ENCODE results near the gene RGPD4.

The RGPD4 gene

DNA sequence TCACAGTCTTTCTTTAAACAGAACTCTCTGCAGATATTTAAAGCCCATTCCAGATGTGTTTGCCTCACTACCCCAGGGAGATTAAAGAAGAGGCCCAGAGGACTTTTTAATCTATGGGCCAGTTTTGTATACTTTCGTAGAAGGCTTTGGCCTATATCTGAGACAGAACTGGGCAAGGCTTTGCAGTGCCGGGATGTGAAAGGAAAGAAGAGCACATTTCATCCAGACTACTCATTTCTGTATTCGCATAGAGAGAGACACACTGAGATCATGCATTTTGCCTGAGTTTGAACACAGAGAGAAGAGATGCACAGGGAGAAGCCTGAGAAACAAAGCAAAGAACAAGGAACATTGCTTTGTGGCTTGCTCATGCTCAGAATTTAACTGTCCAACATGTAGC is 104.7 kb downstream of the RGPD4 start:
- DNase-seq (ENCODE audit: low spot score), result no peak

DNA sequence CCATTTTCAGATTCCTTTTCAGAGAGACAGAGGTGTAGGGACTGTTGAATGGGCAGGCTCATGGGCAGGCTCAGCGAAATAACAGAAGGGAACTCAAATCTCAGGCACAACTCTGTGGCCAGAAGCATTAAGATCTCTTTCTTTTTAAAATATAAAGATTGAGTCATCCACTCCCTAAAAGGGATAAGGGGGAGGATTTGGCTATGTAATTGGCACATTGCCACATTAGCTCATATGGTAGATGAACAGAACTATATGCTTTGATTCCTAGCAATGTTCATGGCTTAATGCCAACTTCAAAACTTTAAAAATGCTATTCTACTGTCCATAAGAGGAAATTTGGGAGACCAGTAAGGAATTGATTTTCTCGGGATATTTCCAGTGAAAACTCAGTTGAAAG is 105.8 kb downstream of the RGPD4 start:
- no peak for DNase-seq (ENCODE audit: low spot score)

DNA sequence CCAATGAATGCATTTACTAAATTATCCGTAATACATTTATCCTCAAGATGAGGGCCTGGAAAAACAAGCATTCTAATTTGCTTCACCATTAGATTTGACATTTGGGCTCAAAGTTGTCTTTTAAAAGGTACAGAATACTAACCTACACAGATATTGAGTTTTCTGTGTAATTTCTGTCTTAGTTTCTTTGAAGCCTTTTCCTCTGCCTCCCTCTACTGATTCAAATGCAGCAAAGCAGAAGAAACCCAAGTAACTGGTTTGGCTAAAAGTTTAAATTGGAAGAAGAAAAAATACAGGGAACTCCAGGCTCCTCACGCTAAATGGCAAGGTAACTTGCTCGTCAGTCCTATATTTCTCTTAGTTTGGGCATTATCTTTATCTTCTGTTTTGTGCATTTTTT is 106.3 kb downstream of the RGPD4 start:
- DNase-seq (ENCODE audit: low spot score), result peak; percentile 9

DNA sequence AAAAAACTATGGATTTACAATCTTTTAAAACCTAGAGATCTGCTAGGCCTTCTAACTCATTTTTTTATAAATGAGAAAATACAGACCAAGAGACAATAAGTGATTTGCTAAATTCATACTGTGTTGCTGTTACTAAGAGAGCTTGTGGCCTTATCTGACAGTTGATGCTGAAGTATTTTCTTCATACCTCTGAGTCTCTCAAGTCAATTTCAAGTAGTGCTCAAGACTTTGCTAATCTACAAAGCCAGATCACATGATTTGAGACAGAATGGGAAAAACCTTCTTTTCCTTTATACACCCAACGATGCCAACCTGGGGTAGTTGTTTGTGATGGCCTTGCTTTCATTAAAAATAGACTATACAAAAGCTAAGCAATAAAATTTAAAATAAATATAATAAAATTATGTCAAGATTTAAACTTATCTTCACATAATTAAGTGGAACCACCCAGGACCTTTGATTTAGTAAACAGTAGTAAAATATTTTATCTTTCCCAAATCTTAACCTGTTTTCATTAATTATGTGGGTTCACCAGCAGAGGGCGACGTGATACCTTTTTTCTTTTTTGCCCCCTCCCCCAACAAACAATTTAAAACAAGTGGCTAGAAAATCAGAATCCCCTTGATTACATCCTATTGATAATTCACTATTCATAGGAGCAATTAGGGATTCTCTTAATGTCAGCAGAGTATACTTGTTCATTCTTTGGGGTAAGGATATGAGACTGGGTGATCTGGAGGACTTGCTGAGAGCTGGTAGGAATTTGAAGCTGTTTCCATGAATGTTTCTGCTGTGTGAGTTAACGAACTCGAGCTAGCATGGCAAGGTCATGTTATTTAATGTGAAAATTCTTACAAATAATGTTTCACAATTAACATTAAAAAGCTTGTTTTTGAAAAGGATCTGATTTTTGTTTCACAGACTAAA is 110.0 kb downstream of the RGPD4 start:
- peak; percentile 27 for DNase-seq (ENCODE audit: low spot score)

Measured in Ammon's horn (tissue), 1 donor.